ENCODE results near the gene IL1F10.

Gene IL1F10

DNA sequence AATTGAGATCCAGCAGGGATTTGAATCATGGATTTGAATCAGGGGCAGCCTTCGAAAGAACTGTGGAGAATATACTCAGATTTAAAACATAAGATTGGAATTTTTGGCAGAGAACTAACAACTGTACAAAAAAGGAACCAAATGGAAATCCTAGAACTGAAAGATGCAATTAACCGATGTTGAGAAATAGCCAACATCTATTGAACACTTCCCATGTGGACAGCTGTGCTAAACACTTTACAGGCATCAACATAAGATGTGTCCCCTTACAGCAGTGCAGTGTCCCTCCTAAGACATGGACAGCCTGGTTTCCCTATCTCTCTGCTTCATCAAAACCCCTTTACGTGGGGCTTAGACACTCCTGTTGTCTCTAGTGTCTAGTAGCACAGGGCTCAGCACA lies 56.0 kb downstream of the IL1F10 start (continued):
- TF ChIP-seq ZNF391 (tag by site-specific recombination; IDR thresholded peaks at IDR 0.05; ENCODE audit: borderline replicate concordance, low read depth): no peak
- no peak for TF ChIP-seq ZNF510 (tag by site-specific recombination; IDR thresholded peaks at IDR 0.05; ENCODE audit: insufficient replicate concordance)
- TF ChIP-seq ZNF830 (tag by site-specific recombination; IDR thresholded peaks at IDR 0.05; ENCODE audit: low read depth): no peak
- no peak for TF ChIP-seq ZNF2 (tag by site-specific recombination; IDR thresholded peaks at IDR 0.05)
- TF ChIP-seq ZNF677 (tag by site-specific recombination; IDR thresholded peaks at IDR 0.05): no peak
- TF ChIP-seq ZNF132 (tag by site-specific recombination; IDR thresholded peaks at IDR 0.05; ENCODE audit: borderline replicate concordance): no peak

DNA sequence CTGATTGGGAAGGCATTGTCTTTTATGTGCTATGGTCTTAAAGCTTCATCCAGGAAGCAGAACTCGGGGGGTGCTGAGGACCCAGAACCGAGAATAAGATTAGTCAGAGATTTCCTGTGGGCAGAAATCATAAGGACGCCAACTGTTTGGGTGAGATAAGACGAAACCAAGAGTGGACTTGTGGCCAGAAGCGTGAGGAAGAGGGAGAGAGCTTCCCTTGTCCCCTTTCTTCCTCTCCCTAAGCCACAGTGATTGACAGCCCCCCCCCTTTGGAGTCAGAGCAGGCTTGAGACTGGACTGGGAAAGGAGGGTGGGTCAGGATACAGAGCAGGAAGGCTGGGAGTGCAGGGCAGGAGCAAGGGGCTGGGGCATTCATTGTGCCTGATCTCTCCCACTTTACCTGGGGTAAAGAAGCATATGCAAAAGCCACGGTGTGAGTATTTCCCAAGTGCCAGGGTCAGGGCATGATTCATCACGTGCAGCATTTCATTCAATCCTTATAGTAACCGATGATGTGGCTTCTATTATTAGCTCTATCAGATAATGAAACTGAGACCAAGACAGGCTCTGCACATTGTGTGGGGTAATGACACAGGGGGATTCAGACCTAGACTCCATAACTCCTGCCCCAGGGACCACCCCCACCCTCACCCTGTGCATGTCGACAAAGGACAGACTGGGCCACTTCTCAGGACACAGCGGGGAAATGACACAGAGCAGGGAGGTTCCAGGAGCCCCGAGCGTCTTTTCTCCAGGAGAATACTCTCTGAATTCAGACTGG lies 56.6 kb downstream of the IL1F10 start:
- Histone ChIP-seq H3K36me3 (ENCODE audit: control insufficient read depth in 2 of 2, insufficient read depth in 1 of 2, low read length in 2 of 2) (no peaks in the 10 kb centered on the region), H3K27ac (ENCODE audit: extremely low read depth, low read depth, low read length) (no peak overlapping the region), H3K9me3 (ENCODE audit: control insufficient read depth, insufficient read depth, low read depth, low read length) (no peaks in the 10 kb centered on the region), H3K4me1 (ENCODE audit: control insufficient read depth, insufficient read depth, low read length) (no peaks in the 10 kb centered on the region), H3K4me3 (ENCODE audit: low read depth, low read length) (no peak overlapping the region)
- CTCF ChIA-PET: interaction anchor here (0.7 to 2.1 kb wide), 3 partner anchors 10 to 75 kb away, joined by 3 to 6 read pairs (median 5); no protein-coding TSS in a partner anchor
- POLR2A ChIA-PET: no interaction called here
- TF ChIP-seq ZNF48 (tag by site-specific recombination; IDR thresholded peaks at IDR 0.05) (no peak), ZBTB20 (tag by site-specific recombination; IDR thresholded peaks at IDR 0.05) (no peak), ZNF548 (tag by site-specific recombination; IDR thresholded peaks at IDR 0.05) (no peak), FEZF1 (tag by site-specific recombination; IDR thresholded peaks at IDR 0.05) (no peak), ZNF433 (tag by site-specific recombination; IDR thresholded peaks at IDR 0.05; ENCODE audit: low read depth) (no peak), ZNF324 (tag by site-specific recombination; IDR thresholded peaks at IDR 0.05) (no peak), ZNF514 (tag by site-specific recombination; IDR thresholded peaks at IDR 0.05) (no peak), EGR2 (tag by site-specific recombination; IDR thresholded peaks at IDR 0.05; ENCODE audit: low read depth) (no peak), ZNF629 (tag by site-specific recombination; IDR thresholded peaks at IDR 0.05) (no peak), ZNF341 (tag by site-specific recombination; IDR thresholded peaks at IDR 0.05; ENCODE audit: low read depth) (no peak), ZNF175 (tag by site-specific recombination; IDR thresholded peaks at IDR 0.05) (no peak), SP7 (tag by site-specific recombination; IDR thresholded peaks at IDR 0.05) (no peak)
- TF ChIP-seq, protein P1, sequence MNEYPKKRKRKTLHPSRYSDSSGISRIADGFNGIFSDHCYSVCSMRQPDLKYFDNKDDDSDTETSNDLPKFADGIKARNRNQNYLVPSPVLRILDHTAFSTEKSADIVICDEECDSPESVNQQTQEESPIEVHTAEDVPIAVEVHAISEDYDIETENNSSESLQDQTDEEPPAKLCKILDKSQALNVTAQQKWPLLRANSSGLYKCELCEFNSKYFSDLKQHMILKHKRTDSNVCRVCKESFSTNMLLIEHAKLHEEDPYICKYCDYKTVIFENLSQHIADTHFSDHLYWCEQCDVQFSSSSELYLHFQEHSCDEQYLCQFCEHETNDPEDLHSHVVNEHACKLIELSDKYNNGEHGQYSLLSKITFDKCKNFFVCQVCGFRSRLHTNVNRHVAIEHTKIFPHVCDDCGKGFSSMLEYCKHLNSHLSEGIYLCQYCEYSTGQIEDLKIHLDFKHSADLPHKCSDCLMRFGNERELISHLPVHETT (tag by site-specific recombination; IDR thresholded peaks at IDR 0.05): no peak
- TF ChIP-seq, protein P2, sequence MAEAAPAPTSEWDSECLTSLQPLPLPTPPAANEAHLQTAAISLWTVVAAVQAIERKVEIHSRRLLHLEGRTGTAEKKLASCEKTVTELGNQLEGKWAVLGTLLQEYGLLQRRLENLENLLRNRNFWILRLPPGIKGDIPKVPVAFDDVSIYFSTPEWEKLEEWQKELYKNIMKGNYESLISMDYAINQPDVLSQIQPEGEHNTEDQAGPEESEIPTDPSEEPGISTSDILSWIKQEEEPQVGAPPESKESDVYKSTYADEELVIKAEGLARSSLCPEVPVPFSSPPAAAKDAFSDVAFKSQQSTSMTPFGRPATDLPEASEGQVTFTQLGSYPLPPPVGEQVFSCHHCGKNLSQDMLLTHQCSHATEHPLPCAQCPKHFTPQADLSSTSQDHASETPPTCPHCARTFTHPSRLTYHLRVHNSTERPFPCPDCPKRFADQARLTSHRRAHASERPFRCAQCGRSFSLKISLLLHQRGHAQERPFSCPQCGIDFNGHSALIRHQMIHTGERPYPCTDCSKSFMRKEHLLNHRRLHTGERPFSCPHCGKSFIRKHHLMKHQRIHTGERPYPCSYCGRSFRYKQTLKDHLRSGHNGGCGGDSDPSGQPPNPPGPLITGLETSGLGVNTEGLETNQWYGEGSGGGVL (tag by site-specific recombination; IDR thresholded peaks at IDR 0.05): no peak
